Measurements from ENCODE around the gene MUC4.

GRCh38 chr3:195853036-195853435 lies 41.3 kb upstream of the MUC4 start:
- no peak for TF ChIP-seq CTCF (IDR thresholded peaks at IDR 0.05; ENCODE audit: low read depth, low read length, poor library complexity, severe bottlenecking)
- TF ChIP-seq EZH2phosphoT487 (IDR thresholded peaks at IDR 0.05; ENCODE audit: borderline replicate concordance, low read length): no peak
